ENCODE measurements around the gene RTN4.

Gene RTN4

GRCh38 chr2:55038428-55038827 lies 11.8 kb downstream of the RTN4 start:
- TF ChIP-seq CTCF (IDR thresholded peaks at IDR 0.05; ENCODE audit: control extremely low read depth, extremely low read depth, low read depth, missing control alignments) = no peak
- no peak for DNase-seq (ENCODE audit: extremely low spot score)
- POLR2A ChIA-PET = no interaction called here
- CTCF ChIA-PET = interaction anchor here (1.4 to 2.2 kb wide), 2 partner anchors 8 to 10 kb away, joined by 5 to 17 read pairs; no protein-coding TSS in a partner anchor

GRCh38 chr2:55035716-55036115 lies 14.5 kb downstream of the RTN4 start:
- POLR2A ChIA-PET = no interaction called here
- CTCF ChIA-PET = interaction anchor here (0.8 to 4.5 kb wide), 3 partner anchors 10 to 13 kb away, joined by 3 to 15 read pairs (median 7); no protein-coding TSS in a partner anchor
- no peak for TF ChIP-seq CTCF (IDR thresholded peaks at IDR 0.05; ENCODE audit: control extremely low read depth, extremely low read depth, low read depth, missing control alignments)
- DNase-seq (ENCODE audit: extremely low spot score) = no peak

- DNase-seq (ENCODE audit: extremely low spot score) = no peak
- no peak for TF ChIP-seq CTCF (IDR thresholded peaks at IDR 0.05; ENCODE audit: control extremely low read depth, extremely low read depth, low read depth, missing control alignments)
- ChIA-PET POLR2A (no interaction called here), CTCF (interaction anchor here (0.9 to 4.5 kb wide), 7 partner anchors 8 to 142 kb away, joined by 3 to 15 read pairs (median 5); partner anchors contain the start of gene RTN4)
Measured at GRCh38 chr2:55033921-55034320, 16.3 kb downstream of the RTN4 start.

GRCh38 chr2:55033076-55033742 lies 17.0 kb downstream of the RTN4 start:
- no peak for TF ChIP-seq CTCF (IDR thresholded peaks at IDR 0.05; ENCODE audit: control extremely low read depth, extremely low read depth, low read depth, missing control alignments)
- CTCF ChIA-PET = interaction anchor here (0.9 to 2.0 kb wide), 7 partner anchors 10 to 143 kb away, joined by 3 to 11 read pairs (median 5); partner anchors contain the start of gene RTN4
- DNase-seq (ENCODE audit: extremely low spot score) = peak; percentile 41
- POLR2A ChIA-PET = interaction anchor here (1.0 kb wide), 1 partner anchor 15 kb away, joined by 4 read pairs; no protein-coding TSS in a partner anchor

GRCh38 chr2:55031505-55031904 lies 18.7 kb downstream of the RTN4 start:
- TF ChIP-seq CTCF (IDR thresholded peaks at IDR 0.05; ENCODE audit: control extremely low read depth, extremely low read depth, low read depth, missing control alignments) = no peak
- no peak for DNase-seq (ENCODE audit: extremely low spot score)
- ChIA-PET POLR2A (no interaction called here), CTCF (interaction anchor here (0.8 to 1.1 kb wide), 3 partner anchors 10 to 17 kb away, joined by 3 to 4 read pairs (median 3); no protein-coding TSS in a partner anchor)

GRCh38 chr2:55030766-55031165 lies 19.5 kb downstream of the RTN4 start:
- no peak for DNase-seq (ENCODE audit: extremely low spot score)
- POLR2A ChIA-PET = no interaction called here
- no peak for TF ChIP-seq CTCF (IDR thresholded peaks at IDR 0.05; ENCODE audit: control extremely low read depth, extremely low read depth, low read depth, missing control alignments)
- CTCF ChIA-PET = interaction anchor here (0.8 to 1.3 kb wide), 4 partner anchors 9 to 20 kb away, joined by 3 to 4 read pairs (median 4); partner anchors contain the start of gene RTN4
